Loucy (cell line): Measurements from ENCODE around the gene RAB8B.

Experiments used
- H2AFZ ChIP-seq: fragments of 200-600 bp; sonication (generic); 2 replicates; pipeline ENCODE4 v1.6.0; 2016; ENCODE audit warnings: antibody characterized with exemption, mild to moderate bottlenecking, low read length, moderate library complexity
- H3F3A ChIP-seq: fragments of 200-600 bp; 2 replicates; pipeline ENCODE4 v1.6.0; 2016; ENCODE audit warnings: antibody characterized with exemption, low read depth, mild to moderate bottlenecking
- H3K27me3 ChIP-seq: fragments of 200-600 bp; sonication (generic); 2 replicates; pipeline ENCODE4 v1.6.1; 2014; ENCODE audit warnings: low read length, mild to moderate bottlenecking; ENCODE audit not compliant: insufficient read depth, poor library complexity, severe bottlenecking
- H3K36me3 ChIP-seq: fragments of 200-600 bp; sonication (generic); 2 replicates; pipeline ENCODE4 v1.6.1; 2016; ENCODE audit warnings: low read length; ENCODE audit not compliant: insufficient read depth
- H3K4me1 ChIP-seq: fragments of 200-600 bp; sonication (generic); 2 replicates; pipeline ENCODE4 v1.5.1; 2014; ENCODE audit warnings: low read length, mild to moderate bottlenecking; ENCODE audit not compliant: insufficient read depth, poor library complexity, severe bottlenecking
- H3K4me2 ChIP-seq: fragments of 200-600 bp; sonication (generic); 2 replicates; pipeline ENCODE4 v1.6.0; 2014; ENCODE audit warnings: antibody characterized with exemption, low read length, low read depth, mild to moderate bottlenecking; ENCODE audit not compliant: poor library complexity, severe bottlenecking
- H3K4me3 ChIP-seq: fragments of 200-600 bp; sonication (generic); 2 replicates; pipeline ENCODE4 v1.5.1; 2014; ENCODE audit warnings: low read length, mild to moderate bottlenecking, mixed read lengths; ENCODE audit not compliant: poor library complexity, severe bottlenecking
- H3K79me2 ChIP-seq: fragments of 200-600 bp; sonication (generic); 2 replicates; pipeline ENCODE4 v1.6.1; 2014; ENCODE audit warnings: low read length; ENCODE audit not compliant: insufficient read depth
- H3K9ac ChIP-seq: fragments of 200-600 bp; sonication (generic); 2 replicates; pipeline ENCODE4 v1.6.0; 2014; ENCODE audit warnings: mild to moderate bottlenecking, low read depth, low read length, moderate library complexity; ENCODE audit not compliant: poor library complexity, severe bottlenecking
- H3K9me2 ChIP-seq: fragments of 200-600 bp; sonication (generic); replicated peaks from 2 replicates; pipeline ENCODE4 v1.6.1; 2016; ENCODE audit warnings: low read depth, low read length, mixed read lengths
- H3K9me3 ChIP-seq: fragments of 200-600 bp; sonication (generic); 2 replicates; pipeline ENCODE4 v1.6.1; 2014; ENCODE audit warnings: mild to moderate bottlenecking, antibody characterized with exemption, low read length, low read depth; ENCODE audit not compliant: insufficient read depth
- H4K20me1 ChIP-seq: fragments of 200-600 bp; sonication (generic); 2 replicates; pipeline ENCODE4 v1.6.0; 2014; ENCODE audit warnings: antibody characterized with exemption, low read length, mild to moderate bottlenecking; ENCODE audit not compliant: insufficient read depth, poor library complexity, severe bottlenecking
- EZH2phosphoT487 ChIP-seq: fragments of 200-600 bp; IDR thresholded peaks from 2 replicates; pipeline ENCODE4 v1.6.1; 2018; ENCODE audit warnings: antibody characterized with exemption, mild to moderate bottlenecking, moderate library complexity, borderline replicate concordance
- TF ChIP-seq, protein P1 (sequence below): fragments of 200-600 bp; sonication (generic); conservative IDR thresholded peaks from 2 replicates; pipeline ENCODE4 v1.5.1; 2014; ENCODE audit warnings: mild to moderate bottlenecking, antibody characterized with exemption, low read length

The RAB8B gene

DNA sequence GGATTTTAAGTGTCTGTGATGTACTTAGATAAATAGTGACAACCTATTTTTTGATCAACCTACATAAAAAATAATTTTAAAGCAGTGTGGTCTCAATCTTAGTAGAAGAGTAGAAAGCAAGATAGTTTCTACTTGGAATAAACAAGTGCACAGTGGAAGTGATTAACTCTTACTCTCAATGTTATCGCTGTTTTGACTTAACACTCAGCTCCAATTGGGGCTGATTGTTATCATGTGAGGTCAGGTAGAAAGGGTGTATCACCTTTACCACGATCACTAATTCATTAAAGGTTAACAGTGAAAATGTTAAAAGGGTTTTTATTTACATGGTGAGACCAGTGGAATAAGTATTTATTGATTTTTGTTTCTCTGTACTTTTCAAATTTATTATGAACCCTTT, 65.6 kb downstream of the RAB8B start:
- no peak overlapping the region for H3K4me2 ChIP-seq
- H3K27me3 ChIP-seq = no peaks in the 10 kb centered on the region
- H2AFZ ChIP-seq = no peak overlapping the region
- H3K36me3 ChIP-seq = peaks cover 78% of the 10 kb centered on the region
- no peaks in the 10 kb centered on the region for H4K20me1 ChIP-seq
- H3K4me3 ChIP-seq = no peak overlapping the region
- TF ChIP-seq EZH2phosphoT487 = no peak
- TF ChIP-seq, protein P1, sequence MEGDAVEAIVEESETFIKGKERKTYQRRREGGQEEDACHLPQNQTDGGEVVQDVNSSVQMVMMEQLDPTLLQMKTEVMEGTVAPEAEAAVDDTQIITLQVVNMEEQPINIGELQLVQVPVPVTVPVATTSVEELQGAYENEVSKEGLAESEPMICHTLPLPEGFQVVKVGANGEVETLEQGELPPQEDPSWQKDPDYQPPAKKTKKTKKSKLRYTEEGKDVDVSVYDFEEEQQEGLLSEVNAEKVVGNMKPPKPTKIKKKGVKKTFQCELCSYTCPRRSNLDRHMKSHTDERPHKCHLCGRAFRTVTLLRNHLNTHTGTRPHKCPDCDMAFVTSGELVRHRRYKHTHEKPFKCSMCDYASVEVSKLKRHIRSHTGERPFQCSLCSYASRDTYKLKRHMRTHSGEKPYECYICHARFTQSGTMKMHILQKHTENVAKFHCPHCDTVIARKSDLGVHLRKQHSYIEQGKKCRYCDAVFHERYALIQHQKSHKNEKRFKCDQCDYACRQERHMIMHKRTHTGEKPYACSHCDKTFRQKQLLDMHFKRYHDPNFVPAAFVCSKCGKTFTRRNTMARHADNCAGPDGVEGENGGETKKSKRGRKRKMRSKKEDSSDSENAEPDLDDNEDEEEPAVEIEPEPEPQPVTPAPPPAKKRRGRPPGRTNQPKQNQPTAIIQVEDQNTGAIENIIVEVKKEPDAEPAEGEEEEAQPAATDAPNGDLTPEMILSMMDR = no peak
- no peaks in the 10 kb centered on the region for H3F3A ChIP-seq
- no peaks in the 10 kb centered on the region for H3K4me1 ChIP-seq
- no peak overlapping the region for H3K9ac ChIP-seq
- H3K9me3 ChIP-seq = no peaks in the 10 kb centered on the region
- H3K79me2 ChIP-seq = no peaks in the 10 kb centered on the region
- no peaks in the 10 kb centered on the region for H3K9me2 ChIP-seq

DNA sequence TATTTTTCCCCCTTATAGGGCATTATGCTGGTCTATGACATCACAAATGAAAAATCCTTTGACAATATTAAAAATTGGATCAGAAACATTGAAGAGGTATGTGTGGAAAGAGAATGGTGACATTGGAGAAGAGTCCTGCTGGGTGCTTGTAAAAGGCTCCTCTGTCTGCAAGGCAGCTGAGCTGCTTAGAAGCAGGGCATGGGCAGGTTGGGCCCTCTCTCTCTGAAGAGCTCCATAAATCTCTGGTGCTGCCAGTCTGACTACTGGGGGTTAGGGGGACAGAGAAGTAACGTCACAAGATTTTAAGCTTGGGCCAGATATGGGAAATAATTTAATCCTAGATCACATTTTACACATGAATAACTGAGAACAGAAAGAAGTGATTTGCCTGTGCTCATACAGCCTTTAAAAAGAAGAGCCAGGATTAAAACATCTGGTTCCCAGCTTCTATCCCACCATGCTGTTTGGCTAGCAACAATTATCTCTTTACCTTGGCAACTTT, 66.1 kb downstream of the RAB8B start:
- no peak for TF ChIP-seq EZH2phosphoT487
- Histone ChIP-seq H3K27me3 (no peaks in the 10 kb centered on the region), H3K9ac (no peak overlapping the region), H3K4me2 (no peak overlapping the region), H3K79me2 (no peaks in the 10 kb centered on the region), H3K4me3 (no peak overlapping the region), H3K36me3 (peaks cover 78% of the 10 kb centered on the region), H2AFZ (no peak overlapping the region), H3K9me3 (no peaks in the 10 kb centered on the region), H4K20me1 (no peaks in the 10 kb centered on the region), H3K9me2 (no peaks in the 10 kb centered on the region), H3F3A (no peaks in the 10 kb centered on the region), H3K4me1 (no peaks in the 10 kb centered on the region)

DNA sequence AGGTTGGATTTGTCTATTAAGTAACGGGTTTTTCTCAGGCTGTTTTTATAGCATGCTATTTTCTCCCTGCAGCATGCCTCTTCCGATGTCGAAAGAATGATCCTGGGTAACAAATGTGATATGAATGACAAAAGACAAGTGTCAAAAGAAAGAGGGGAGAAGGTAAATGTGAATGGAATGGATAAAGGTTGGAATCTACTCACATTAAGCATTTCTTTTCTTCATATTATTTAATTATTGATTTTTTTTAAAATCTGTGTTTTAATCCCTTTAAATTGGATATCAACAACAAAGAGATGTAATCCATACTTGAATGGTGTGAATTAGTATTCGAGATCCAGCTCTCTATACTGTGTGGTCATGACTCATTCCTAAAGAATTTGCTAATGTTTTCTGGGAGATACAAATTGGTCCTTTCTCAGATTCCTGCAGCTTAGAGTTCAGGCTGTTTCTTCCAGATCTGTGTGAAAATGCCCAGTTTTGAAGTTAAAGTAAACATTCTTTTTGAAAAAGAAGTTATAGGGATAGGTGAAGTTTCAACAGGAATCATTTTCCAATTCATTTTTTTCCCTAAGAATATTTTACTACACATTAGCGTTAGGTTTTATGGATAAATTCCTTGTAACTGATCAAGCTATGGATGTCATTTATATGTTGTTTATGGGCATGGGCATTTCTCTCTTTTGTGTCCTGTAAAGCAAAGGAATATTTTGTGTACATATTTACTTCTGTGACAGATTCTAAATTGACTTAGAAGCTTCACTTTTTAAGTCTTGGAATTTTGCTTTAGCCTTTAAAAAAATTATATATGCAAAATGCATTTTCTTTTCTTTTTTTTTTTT, 67.2 kb downstream of the RAB8B start:
- Histone ChIP-seq H3K4me3 (no peak overlapping the region), H3K79me2 (no peaks in the 10 kb centered on the region), H3K4me1 (no peaks in the 10 kb centered on the region), H4K20me1 (no peaks in the 10 kb centered on the region), H3K9ac (no peak overlapping the region), H3F3A (no peaks in the 10 kb centered on the region), H2AFZ (no peak overlapping the region), H3K4me2 (no peak overlapping the region), H3K36me3 (peaks cover 78% of the 10 kb centered on the region), H3K9me3 (no peaks in the 10 kb centered on the region), H3K27me3 (no peaks in the 10 kb centered on the region), H3K9me2 (no peaks in the 10 kb centered on the region)
- no peak for TF ChIP-seq EZH2phosphoT487
- TF ChIP-seq, protein P1 = no peak
